Measurements from ENCODE around the gene PAXIP1.

DNA sequence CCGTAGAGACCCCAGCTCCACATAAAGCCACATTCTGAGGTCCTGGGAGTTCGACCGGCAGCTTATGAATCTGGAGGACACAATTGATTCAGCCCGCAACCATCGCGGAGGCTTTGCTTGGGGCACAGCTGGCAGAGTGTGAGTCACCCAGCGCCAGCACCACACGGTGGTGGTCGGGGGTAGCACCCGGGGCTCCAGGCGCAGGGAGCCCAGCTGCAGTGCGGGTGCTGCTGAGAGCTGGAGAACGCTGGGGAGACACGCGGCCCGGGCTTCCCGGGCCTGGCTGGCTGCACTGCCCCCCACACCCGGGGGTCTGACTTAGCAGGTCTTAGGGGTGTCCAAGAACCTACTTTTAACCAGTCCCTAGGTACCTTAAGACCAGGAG, 87.9 kb downstream of the PAXIP1 start:
- TF ChIP-seq POLR2A (IDR thresholded peaks at IDR 0.05) (no peak), EP300 (IDR thresholded peaks at IDR 0.05) (no peak)
- TF ChIP-seq, protein P1, sequence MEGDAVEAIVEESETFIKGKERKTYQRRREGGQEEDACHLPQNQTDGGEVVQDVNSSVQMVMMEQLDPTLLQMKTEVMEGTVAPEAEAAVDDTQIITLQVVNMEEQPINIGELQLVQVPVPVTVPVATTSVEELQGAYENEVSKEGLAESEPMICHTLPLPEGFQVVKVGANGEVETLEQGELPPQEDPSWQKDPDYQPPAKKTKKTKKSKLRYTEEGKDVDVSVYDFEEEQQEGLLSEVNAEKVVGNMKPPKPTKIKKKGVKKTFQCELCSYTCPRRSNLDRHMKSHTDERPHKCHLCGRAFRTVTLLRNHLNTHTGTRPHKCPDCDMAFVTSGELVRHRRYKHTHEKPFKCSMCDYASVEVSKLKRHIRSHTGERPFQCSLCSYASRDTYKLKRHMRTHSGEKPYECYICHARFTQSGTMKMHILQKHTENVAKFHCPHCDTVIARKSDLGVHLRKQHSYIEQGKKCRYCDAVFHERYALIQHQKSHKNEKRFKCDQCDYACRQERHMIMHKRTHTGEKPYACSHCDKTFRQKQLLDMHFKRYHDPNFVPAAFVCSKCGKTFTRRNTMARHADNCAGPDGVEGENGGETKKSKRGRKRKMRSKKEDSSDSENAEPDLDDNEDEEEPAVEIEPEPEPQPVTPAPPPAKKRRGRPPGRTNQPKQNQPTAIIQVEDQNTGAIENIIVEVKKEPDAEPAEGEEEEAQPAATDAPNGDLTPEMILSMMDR (IDR thresholded peaks at IDR 0.05), result no peak

All from ovary (tissue), 3 donors.